MM.1S (cell line): ENCODE measurements around the gene LRRC4B.

Experiments used
- EZH2 ChIP-seq: fragments of 300-600 bp; sonication (generic); optimal IDR thresholded peaks from 2 replicates; pipeline ENCODE3; 2017; ENCODE audit warnings: low read depth, mild to moderate bottlenecking, antibody characterized with exemption, low read length, mixed read lengths
- EZH2phosphoT487 ChIP-seq: fragments of 300-600 bp; sonication (generic); IDR thresholded peaks from 2 replicates; pipeline ENCODE4 v1.6.1; 2018; ENCODE audit warnings: antibody characterized with exemption, low read length
- TF ChIP-seq, protein P1 (sequence below): fragments of 300-600 bp; sonication (generic); IDR thresholded peaks from 2 replicates; pipeline ENCODE4 v1.5.1; 2016; ENCODE audit warnings: antibody characterized with exemption, low read length, mixed read lengths

- TF ChIP-seq, protein P1, sequence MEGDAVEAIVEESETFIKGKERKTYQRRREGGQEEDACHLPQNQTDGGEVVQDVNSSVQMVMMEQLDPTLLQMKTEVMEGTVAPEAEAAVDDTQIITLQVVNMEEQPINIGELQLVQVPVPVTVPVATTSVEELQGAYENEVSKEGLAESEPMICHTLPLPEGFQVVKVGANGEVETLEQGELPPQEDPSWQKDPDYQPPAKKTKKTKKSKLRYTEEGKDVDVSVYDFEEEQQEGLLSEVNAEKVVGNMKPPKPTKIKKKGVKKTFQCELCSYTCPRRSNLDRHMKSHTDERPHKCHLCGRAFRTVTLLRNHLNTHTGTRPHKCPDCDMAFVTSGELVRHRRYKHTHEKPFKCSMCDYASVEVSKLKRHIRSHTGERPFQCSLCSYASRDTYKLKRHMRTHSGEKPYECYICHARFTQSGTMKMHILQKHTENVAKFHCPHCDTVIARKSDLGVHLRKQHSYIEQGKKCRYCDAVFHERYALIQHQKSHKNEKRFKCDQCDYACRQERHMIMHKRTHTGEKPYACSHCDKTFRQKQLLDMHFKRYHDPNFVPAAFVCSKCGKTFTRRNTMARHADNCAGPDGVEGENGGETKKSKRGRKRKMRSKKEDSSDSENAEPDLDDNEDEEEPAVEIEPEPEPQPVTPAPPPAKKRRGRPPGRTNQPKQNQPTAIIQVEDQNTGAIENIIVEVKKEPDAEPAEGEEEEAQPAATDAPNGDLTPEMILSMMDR = no peak
- TF ChIP-seq EZH2 (no peak), EZH2phosphoT487 (no peak)
Measured at GRCh38 chr19:50516964-50517703, 51.1 kb downstream of the LRRC4B start.
